IPS-NIHi7 (cell line): ENCODE data around the gene BLTP3B.

ENCODE experiments used
- DNase-seq: peaks from one replicate; pipeline ENCODE4 v3.0.0; 2012; ENCODE audit warnings: mixed read lengths; ENCODE audit errors: extremely low spot score

The BLTP3B gene

GRCh38 chr12:100120355-100120754 is 22.3 kb downstream of the BLTP3B start:
- no peak for DNase-seq

- DNase-seq = no peak
These were observed 27.4 kb downstream of the BLTP3B start for GRCh38 chr12:100115291-100115690.

GRCh38 chr12:100114574-100114973 is 28.1 kb downstream of the BLTP3B start:
- DNase-seq = no peak

- no peak for DNase-seq
These were observed 32.4 kb downstream of the BLTP3B start for GRCh38 chr12:100110276-100110675.

GRCh38 chr12:100106861-100107260 is 35.8 kb downstream of the BLTP3B start:
- no peak for DNase-seq

GRCh38 chr12:100105661-100106060 is 37.0 kb downstream of the BLTP3B start:
- DNase-seq = no peak

GRCh38 chr12:100101000-100101399 is 41.7 kb downstream of the BLTP3B start:
- DNase-seq = no peak
